Fibroblast of skin of right biceps (primary cell): ENCODE results near the gene LRG1.
"Not testable (repeated sequence)": the region's sequence is repeated elsewhere in the genome, so short reads cannot be mapped to it uniquely, and the experiment has no call there.

Experiments used
- DNase-seq: peaks from one replicate; pipeline ENCODE4 v3.0.0-alpha.2; 2013

LRG1 gene

GRCh38 chr19:4550018-4550417 is 10.2 kb upstream of the LRG1 start:
- no peak for DNase-seq

- DNase-seq, result no peak
Measured at GRCh38 chr19:4548238-4548584, 8.4 kb upstream of the LRG1 start.

- no peak for DNase-seq
Measured at GRCh38 chr19:4547303-4548237, 7.7 kb upstream of the LRG1 start.

GRCh38 chr19:4543842-4544647 is 4.2 kb upstream of the LRG1 start:
- DNase-seq, result no peak

- DNase-seq, result no peak
Measured at GRCh38 chr19:4542896-4543841, 3.3 kb upstream of the LRG1 start.

- not testable (repeated sequence) for DNase-seq
Measured at GRCh38 chr19:4541806-4542145, 1.9 kb upstream of the LRG1 start.

GRCh38 chr19:4541114-4541805 is 1.4 kb upstream of the LRG1 start:
- DNase-seq, result no peak

- DNase-seq, result no peak
Measured at GRCh38 chr19:4539169-4539692, 605 bp downstream of the LRG1 start.

- no peak for DNase-seq
Measured at GRCh38 chr19:4538601-4538954, 1.3 kb downstream of the LRG1 start.

- DNase-seq, result no peak
Measured at GRCh38 chr19:4537953-4538600, 1.8 kb downstream of the LRG1 start.

GRCh38 chr19:4536798-4537197 is 3.0 kb downstream of the LRG1 start:
- DNase-seq, result no peak

GRCh38 chr19:4534836-4535658 is 4.8 kb downstream of the LRG1 start, which contains the start of gene PLIN5:
Gene PLIN5, minus strand, starts transcription at chr19:4535224. Its CDS starts 1,150 bp downstream, at chr19:4534074.
- DNase-seq, result peak; percentile 46

GRCh38 chr19:4533835-4534424 is 5.9 kb downstream of the LRG1 start:
- no peak for DNase-seq

- DNase-seq, result no peak
Measured at GRCh38 chr19:4533334-4533733, 6.5 kb downstream of the LRG1 start.

GRCh38 chr19:4531562-4532165 is 8.2 kb downstream of the LRG1 start:
- DNase-seq, result no peak

GRCh38 chr19:4529924-4530522 is 9.8 kb downstream of the LRG1 start:
- no peak for DNase-seq

- DNase-seq, result no peak
Measured at GRCh38 chr19:4528843-4529242, 11.0 kb downstream of the LRG1 start.

GRCh38 chr19:4527377-4527776 is 12.5 kb downstream of the LRG1 start:
- not testable (repeated sequence) for DNase-seq

GRCh38 chr19:4525563-4526002 is 14.3 kb downstream of the LRG1 start:
- no peak for DNase-seq
